ENCODE measurements around the gene AK4.
"Not testable (repeated sequence)": the region's sequence is repeated elsewhere in the genome, so short reads cannot be mapped to it uniquely, and the experiment has no call there.

GRCh38 chr1:65139793-65140192, 8.2 kb upstream of the AK4 start:
- TF ChIP-seq, protein P1, sequence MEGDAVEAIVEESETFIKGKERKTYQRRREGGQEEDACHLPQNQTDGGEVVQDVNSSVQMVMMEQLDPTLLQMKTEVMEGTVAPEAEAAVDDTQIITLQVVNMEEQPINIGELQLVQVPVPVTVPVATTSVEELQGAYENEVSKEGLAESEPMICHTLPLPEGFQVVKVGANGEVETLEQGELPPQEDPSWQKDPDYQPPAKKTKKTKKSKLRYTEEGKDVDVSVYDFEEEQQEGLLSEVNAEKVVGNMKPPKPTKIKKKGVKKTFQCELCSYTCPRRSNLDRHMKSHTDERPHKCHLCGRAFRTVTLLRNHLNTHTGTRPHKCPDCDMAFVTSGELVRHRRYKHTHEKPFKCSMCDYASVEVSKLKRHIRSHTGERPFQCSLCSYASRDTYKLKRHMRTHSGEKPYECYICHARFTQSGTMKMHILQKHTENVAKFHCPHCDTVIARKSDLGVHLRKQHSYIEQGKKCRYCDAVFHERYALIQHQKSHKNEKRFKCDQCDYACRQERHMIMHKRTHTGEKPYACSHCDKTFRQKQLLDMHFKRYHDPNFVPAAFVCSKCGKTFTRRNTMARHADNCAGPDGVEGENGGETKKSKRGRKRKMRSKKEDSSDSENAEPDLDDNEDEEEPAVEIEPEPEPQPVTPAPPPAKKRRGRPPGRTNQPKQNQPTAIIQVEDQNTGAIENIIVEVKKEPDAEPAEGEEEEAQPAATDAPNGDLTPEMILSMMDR (IDR thresholded peaks at IDR 0.05), result not testable (repeated sequence)
- TF ChIP-seq POLR2A (IDR thresholded peaks at IDR 0.05), result not testable (repeated sequence)

All from ovary (tissue), 3 donors.